ENCODE measurements around the gene CUEDC1. TPM values are rescaled to one million over a fixed set of nuclear protein-coding genes. Genes with fewer than 3 reads are reported as not detected.

Gene CUEDC1
- total and polyA plus RNA-seq, 9 of the 15 experiments (the other 6 are each of a cell fraction or from before 2014, with no cell fraction given): 0.20 to 4.1 (median 1.6) TPM; not detected in 1

DNA sequence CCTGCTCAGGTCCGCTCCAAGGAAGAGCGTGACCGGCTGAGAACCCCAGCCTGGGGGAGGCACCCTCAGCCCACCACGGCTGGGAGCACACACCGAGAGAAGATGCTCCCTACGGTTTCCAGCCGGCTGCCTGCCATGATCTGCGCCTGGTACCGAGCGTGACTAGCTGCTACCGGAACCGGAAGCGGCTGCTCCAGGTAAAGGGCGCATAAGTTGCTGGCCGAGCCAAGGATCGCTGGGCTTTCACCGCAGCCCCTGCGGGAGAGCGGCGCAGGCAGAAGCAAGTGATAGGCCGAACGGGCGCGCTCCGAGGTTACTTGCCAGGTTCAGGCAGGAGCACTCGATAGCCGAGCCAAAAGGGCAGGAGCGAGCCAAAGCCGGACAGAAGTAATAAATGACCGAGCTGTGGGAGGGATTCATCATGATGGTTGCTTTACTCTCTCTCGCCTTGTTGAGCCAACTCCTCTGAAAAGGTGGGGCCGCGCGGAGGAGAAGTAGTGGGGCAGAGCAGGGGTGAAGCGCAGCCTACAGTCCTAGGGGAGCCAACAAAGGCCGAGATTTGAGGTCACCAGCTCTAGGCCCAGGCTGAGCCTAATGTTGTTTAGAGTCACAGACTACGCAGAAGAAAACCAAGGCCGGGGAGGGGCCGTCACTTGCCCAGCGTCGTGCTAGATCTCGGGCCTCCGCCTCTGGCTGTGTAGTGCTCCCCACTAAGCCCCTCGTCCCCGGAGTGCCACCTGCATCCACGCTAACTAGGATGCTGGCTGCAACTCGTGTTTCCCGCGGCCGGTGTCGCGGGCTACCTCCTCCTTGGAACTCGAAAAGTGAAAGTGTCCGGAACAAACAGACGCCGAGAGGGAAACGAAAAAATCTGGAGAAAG lies 105.1 kb downstream of the CUEDC1 start, which contains the start of gene MRPS23 (continued):
- TF ChIP-seq, protein P1, sequence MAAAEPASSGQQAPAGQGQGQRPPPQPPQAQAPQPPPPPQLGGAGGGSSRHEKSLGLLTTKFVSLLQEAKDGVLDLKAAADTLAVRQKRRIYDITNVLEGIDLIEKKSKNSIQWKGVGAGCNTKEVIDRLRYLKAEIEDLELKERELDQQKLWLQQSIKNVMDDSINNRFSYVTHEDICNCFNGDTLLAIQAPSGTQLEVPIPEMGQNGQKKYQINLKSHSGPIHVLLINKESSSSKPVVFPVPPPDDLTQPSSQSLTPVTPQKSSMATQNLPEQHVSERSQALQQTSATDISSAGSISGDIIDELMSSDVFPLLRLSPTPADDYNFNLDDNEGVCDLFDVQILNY (CRISPR knock-in tag; IDR thresholded peaks at IDR 0.05): no peak
- TF ChIP-seq, protein P2, sequence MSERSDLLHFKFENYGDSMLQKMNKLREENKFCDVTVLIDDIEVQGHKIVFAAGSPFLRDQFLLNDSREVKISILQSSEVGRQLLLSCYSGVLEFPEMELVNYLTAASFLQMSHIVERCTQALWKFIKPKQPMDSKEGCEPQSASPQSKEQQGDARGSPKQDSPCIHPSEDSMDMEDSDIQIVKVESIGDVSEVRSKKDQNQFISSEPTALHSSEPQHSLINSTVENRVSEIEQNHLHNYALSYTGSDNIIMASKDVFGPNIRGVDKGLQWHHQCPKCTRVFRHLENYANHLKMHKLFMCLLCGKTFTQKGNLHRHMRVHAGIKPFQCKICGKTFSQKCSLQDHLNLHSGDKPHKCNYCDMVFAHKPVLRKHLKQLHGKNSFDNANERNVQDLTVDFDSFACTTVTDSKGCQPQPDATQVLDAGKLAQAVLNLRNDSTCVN (CRISPR knock-in tag; IDR thresholded peaks at IDR 0.05): no peak
- TF ChIP-seq, protein P3, sequence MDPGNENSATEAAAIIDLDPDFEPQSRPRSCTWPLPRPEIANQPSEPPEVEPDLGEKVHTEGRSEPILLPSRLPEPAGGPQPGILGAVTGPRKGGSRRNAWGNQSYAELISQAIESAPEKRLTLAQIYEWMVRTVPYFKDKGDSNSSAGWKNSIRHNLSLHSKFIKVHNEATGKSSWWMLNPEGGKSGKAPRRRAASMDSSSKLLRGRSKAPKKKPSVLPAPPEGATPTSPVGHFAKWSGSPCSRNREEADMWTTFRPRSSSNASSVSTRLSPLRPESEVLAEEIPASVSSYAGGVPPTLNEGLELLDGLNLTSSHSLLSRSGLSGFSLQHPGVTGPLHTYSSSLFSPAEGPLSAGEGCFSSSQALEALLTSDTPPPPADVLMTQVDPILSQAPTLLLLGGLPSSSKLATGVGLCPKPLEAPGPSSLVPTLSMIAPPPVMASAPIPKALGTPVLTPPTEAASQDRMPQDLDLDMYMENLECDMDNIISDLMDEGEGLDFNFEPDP (CRISPR knock-in tag; IDR thresholded peaks at IDR 0.05): no peak
- TF ChIP-seq ZBED1 (IDR thresholded peaks at IDR 0.05): no peak
- peak; percentile 41 for TF ChIP-seq ZFP36 (IDR thresholded peaks at IDR 0.05; ENCODE audit: low read depth, low read length, partially characterized antibody)
- no peak for TF ChIP-seq E2F4 (CRISPR knock-in tag; IDR thresholded peaks at IDR 0.05; ENCODE audit: low read depth)
- peak in 1 of 2 experiments; percentile 100; a peak in 2 of 4 replicates for TF ChIP-seq MLLT1 (IDR thresholded peaks at IDR 0.05)
- TF ChIP-seq, protein P4, sequence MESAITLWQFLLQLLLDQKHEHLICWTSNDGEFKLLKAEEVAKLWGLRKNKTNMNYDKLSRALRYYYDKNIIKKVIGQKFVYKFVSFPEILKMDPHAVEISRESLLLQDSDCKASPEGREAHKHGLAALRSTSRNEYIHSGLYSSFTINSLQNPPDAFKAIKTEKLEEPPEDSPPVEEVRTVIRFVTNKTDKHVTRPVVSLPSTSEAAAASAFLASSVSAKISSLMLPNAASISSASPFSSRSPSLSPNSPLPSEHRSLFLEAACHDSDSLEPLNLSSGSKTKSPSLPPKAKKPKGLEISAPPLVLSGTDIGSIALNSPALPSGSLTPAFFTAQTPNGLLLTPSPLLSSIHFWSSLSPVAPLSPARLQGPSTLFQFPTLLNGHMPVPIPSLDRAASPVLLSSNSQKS (CRISPR knock-in tag; IDR thresholded peaks at IDR 0.05): no peak
- no peak for TF ChIP-seq TCF7L2 (IDR thresholded peaks at IDR 0.05; ENCODE audit: low read depth, low read length)
- no peak for TF ChIP-seq PHTF2 (CRISPR knock-in tag; IDR thresholded peaks at IDR 0.05)
- no peak for TF ChIP-seq ZNF764 (CRISPR knock-in tag; IDR thresholded peaks at IDR 0.05; ENCODE audit: low read depth)
- 0 out of 2 replicates have a peak, but pooled peaks have one; percentile 3 for TF ChIP-seq RREB1 (CRISPR knock-in tag; IDR thresholded peaks at IDR 0.05)
